SIG-M5 treated with dmso at 0.1 percent for 504 hours (cell line): ENCODE measurements around the gene ZNF296.

ENCODE experiments used
- DNase-seq: peaks from one replicate; lab custom pipeline; 2025; ENCODE audit not compliant: unreplicated experiment; lab: John Stamatoyannopoulos, UW

ZNF296 gene

GRCh38 chr19:45087531-45087930 is 11.3 kb upstream of the ZNF296 start:
- DNase-seq, result peak; percentile 61

- no peak for DNase-seq
These were observed 10.2 kb upstream of the ZNF296 start for GRCh38 chr19:45086480-45086879.

GRCh38 chr19:45082170-45082569 is 5.9 kb upstream of the ZNF296 start:
- no peak for DNase-seq

- no peak for DNase-seq
These were observed 3.7 kb upstream of the ZNF296 start for GRCh38 chr19:45079911-45080370.

- DNase-seq, result peak; percentile 63
These were observed 3.0 kb upstream of the ZNF296 start, which contains the start of gene GEMIN7 for GRCh38 chr19:45079063-45079910. Gene GEMIN7, plus strand, starts transcription at chr19:45079260. Its CDS starts 10,855 bp downstream, at chr19:45090115.

GRCh38 chr19:45078390-45079062 is 2.2 kb upstream of the ZNF296 start:
- no peak for DNase-seq

GRCh38 chr19:45076851-45077730 is 813 bp upstream of the ZNF296 start:
- no peak for DNase-seq

- peak; percentile 92 for DNase-seq
These were observed 813 bp downstream of the ZNF296 start for GRCh38 chr19:45075301-45076028.

- no peak for DNase-seq
These were observed 1.5 kb downstream of the ZNF296 start for GRCh38 chr19:45074744-45075300.

- DNase-seq, result no peak
These were observed 4.1 kb downstream of the ZNF296 start for GRCh38 chr19:45071969-45072790.

- DNase-seq, result no peak
These were observed 4.7 kb downstream of the ZNF296 start for GRCh38 chr19:45071545-45071938.

- DNase-seq, result peak; percentile 34
These were observed 5.3 kb downstream of the ZNF296 start for GRCh38 chr19:45070861-45071544.

GRCh38 chr19:45070214-45070613 is 6.1 kb downstream of the ZNF296 start:
- DNase-seq, result no peak

GRCh38 chr19:45069056-45069455 is 7.2 kb downstream of the ZNF296 start:
- DNase-seq, result peak; percentile 15

GRCh38 chr19:45068041-45068440 is 8.2 kb downstream of the ZNF296 start:
- DNase-seq, result no peak

GRCh38 chr19:45066921-45067661 is 9.2 kb downstream of the ZNF296 start:
- no peak for DNase-seq

GRCh38 chr19:45063851-45064801 is 12.2 kb downstream of the ZNF296 start:
- DNase-seq, result no peak
